ENCODE measurements around the gene ELSPBP1.
"Not testable (repeated sequence)": the region's sequence is repeated elsewhere in the genome, so short reads cannot be mapped to it uniquely, and the experiment has no call there.

Gene ELSPBP1

GRCh38 chr19:48043675-48044258 is 49.3 kb downstream of the ELSPBP1 start, which contains the start of gene CABP5:
Gene CABP5 (minus strand): TSS chr19:48044079. CDS start chr19:48043922, 157 bp downstream.
- no peak for DNase-seq

GRCh38 chr19:48044561-48044960 is 50.1 kb downstream of the ELSPBP1 start:
- DNase-seq = no peak

DNA sequence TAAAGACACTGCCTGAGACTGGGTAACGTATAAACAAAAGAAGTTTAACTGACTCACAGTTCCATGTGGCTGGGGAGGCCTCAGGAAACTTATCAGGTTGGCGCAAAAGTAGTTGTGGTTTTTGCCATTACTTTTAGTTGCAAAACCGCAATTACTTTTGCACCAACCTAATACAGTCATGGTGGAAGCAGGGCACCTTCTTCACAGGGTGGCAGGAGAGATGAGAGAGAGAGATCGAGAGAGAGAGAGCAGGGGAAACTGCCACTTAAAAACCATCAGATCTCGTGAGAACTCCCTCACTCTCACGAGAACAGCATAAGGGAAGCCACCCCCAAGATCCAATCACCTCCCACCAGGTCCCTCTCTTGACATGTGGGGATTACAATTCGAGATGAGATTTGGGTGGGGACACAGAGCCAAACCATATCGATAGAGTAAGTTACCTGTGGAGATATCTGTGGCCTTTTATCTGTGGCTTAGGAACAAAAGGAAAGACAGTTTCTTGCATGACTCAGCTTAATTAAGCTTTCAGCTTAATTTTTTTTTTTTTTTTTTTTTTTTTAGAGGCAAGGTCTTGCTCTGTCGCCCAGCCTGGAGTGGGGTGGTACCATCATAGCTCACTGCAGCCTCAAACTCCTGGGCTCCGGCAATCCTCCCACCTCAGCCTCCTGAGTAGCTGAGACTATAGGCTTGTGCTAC is 57.1 kb downstream of the ELSPBP1 start:
- no peak for DNase-seq

DNA sequence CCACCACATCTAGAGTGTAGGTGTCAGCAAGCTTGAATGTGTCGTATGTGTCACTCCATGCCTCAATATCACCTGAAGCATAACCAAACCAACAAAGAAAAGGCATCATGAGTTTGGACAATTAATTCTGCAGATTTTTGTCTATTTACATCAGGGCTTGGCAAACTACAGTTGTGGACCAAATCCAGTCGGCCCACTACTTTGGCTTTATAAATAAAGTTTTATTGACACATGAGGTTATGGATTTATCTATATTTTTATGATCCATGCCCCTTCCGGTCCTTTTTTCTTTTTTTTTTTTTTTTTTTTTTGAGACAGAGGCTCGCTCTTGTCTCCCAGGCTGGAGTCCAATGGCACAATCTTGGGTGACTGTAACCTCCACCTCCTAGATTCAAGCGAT is 58.6 kb downstream of the ELSPBP1 start:
- DNase-seq = no peak

DNA sequence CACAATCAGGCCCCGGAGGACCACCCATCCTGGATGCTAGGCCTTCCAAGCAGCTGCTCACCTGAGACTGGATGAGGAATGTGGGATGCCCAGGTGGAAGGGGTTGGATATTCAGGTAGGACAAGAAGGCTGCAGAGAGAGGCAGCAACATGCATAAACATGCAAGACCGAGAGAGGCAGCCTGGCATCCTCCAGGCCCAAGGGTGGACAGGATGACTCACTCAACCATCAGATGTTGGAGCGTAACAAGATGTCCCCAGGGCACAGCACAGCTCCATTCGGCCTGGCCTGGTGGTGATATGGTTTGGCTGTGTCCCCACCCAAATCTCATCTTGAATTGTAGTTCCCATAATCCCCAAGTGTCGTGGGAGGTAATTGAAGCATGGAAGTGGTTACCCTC is 59.4 kb downstream of the ELSPBP1 start:
- DNase-seq = no peak

DNA sequence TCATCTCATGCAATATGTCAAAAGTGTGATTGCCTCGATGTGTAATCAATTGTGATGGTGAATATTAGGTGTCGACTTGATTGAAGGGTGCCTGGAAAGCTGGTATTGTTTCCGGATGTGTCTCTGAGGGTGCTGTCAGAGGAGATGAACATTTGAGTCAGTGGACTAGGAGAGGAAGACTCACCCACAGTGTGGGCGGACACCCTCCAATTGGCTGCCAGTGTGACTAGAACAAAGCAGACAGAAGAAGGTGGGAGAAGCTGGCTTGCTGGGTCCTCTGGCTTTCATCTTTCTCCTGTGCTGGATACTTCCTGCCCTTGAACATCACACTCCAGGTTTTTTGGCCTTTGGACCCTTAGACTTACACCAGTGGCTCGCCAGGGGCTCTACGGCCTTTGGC is 64.9 kb downstream of the ELSPBP1 start:
- no peak for DNase-seq

DNA sequence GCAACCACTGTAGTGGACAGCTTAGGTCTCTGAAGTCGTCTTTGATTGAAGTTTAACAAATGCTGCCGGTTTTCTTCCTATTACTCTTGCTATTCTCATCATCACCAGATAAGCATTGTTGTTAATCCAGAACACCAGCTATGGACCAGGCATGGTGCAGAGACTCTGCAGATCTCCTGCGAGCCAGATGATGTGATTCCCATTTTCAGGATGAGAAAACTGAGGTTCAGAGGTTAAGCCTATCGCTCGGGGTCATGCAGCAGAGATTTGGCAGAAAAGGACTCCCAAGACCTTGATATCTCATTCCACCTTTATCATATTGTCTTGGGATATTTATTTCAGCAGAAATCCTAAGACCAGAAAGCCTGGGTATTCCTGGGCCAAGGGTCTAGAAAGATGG is 65.9 kb downstream of the ELSPBP1 start:
- DNase-seq = no peak

- DNase-seq = no peak
Observed at GRCh38 chr19:48061401-48062344, 67.2 kb downstream of the ELSPBP1 start.

DNA sequence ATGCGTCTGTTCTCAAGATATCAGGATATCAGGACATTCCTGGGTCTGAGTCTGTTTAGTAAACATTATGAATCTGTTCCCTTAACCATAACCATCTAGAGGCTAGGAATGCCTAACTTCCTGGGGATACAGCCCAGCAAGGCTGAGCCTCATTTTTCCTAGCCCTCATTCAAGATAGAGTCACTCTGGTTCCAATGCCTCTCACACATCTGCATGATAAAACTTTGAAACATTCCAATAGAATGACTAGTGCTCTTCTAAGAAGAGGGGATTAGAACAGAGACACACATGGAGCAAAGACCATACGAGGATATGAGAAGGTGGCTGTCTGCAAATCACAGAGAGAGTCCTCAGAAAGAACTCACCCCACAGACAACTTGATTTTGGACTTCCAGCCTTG is 70.1 kb downstream of the ELSPBP1 start:
- DNase-seq = no peak

- no peak for DNase-seq
Observed at GRCh38 chr19:48069435-48069834, 75.0 kb downstream of the ELSPBP1 start.

- not testable (repeated sequence) for DNase-seq
Observed at GRCh38 chr19:48070177-48070769, 75.8 kb downstream of the ELSPBP1 start.

All from AML-193 (cell line).